GM21825 (cell line): Measurements from ENCODE around the gene ADTRP.

Experiments used
- ATAC-seq: cut with Tn5 transposase; IDR thresholded peaks from one replicate; pipeline ENCODE4 v1.9.1; 2021; ENCODE audit warnings: mild to moderate bottlenecking, moderate library complexity; ENCODE audit not compliant: unreplicated experiment

ADTRP gene

GRCh38 chr6:11758878-11759277 is 19.7 kb downstream of the ADTRP start:
- no peak for ATAC-seq

DNA sequence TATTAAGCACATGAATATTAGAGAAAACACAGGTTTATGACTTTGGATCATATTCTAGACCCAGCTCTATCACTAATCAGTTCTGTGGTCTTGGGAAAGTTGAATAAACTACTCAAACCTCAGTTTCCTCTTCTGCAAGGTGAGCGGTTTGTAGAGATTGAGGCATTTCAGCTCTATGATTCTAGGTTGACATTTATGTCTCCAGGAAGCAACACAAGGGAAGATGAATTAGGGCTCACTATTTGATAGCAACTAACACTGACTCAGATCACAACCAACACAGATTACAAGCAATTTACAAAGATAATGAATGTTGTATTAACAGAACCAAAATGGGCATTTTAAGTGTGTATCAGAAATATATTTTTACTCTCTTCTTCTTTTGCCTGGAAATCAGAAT is 21.9 kb downstream of the ADTRP start:
- ATAC-seq, result no peak

GRCh38 chr6:11756292-11756691 is 22.3 kb downstream of the ADTRP start:
- ATAC-seq, result no peak

DNA sequence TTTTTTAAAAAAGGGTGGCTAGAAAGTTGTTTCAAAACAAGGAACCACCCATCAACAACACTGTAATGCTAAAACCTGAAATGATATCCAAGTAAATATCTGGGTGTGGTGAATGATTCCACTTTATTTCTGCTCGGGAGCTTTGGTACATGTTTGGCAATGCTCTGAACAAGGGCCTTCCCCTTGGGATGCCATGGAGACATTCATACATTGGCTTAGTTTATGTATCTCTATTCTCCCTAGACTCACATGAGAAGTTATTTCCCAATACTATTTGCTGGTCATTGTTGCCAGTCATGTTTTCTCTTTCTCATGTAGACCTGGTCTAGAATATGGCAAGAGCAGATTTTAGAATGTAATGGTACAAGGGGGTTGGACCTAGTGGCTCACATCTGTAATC is 22.9 kb downstream of the ADTRP start:
- no peak for ATAC-seq

- no peak for ATAC-seq
Observed at GRCh38 chr6:11754625-11755271, 23.9 kb downstream of the ADTRP start.

DNA sequence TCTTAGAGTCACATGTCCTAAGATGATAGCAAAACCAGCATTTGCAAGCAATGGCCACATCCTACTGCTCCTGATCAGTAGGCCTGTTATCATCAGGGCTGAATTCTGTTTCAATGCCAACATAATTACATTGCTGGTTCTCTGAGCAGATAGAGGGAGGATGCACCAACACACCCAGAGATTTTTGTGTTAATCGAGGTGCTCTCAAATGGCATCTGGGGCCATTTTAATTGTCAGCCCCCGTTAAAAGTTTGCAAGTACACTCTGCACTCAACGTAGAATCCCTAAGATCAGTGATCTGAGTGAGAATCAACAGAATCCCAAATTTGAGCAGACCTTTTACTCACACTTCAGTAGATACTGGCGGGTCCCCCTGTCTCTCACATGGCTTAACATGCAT is 24.8 kb downstream of the ADTRP start:
- ATAC-seq, result no peak

DNA sequence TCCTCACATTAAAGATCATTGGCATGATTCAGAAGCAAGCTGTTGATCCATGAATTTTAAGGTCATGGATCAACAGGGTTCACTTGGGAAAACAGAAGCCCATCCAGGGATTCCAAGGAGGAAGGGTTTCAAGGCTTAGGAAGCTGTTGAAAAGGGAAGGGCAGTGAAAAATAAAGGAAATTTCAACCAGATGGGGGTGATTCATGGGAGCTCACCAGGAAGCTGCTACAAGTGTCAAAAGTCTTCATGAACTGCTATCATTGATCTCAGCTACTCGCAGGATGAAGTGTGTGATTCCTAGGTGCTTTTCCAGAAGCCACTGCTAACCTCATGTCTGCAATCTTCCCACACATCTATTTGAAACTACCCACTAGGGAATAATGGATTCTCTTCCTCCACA is 26.2 kb downstream of the ADTRP start:
- ATAC-seq, result no peak

DNA sequence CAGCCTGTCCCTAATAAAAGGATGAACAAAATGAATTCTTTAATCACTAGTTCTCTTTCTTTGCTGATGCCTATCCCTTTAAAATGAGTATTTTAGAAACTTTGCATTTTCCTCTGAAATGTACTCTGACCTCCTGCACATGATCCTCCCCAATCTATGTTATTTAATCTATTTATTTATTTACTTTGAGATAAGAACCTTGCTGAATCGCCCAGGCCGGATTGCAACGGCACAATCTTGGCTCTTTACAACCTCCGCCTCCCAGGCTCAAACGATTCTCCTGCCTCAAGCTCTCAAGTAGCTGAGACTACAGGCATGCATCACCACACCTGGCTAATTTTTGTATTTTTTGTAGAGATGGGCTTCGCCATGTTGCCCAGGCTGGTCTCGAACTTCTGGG is 27.9 kb downstream of the ADTRP start:
- ATAC-seq, result no peak

DNA sequence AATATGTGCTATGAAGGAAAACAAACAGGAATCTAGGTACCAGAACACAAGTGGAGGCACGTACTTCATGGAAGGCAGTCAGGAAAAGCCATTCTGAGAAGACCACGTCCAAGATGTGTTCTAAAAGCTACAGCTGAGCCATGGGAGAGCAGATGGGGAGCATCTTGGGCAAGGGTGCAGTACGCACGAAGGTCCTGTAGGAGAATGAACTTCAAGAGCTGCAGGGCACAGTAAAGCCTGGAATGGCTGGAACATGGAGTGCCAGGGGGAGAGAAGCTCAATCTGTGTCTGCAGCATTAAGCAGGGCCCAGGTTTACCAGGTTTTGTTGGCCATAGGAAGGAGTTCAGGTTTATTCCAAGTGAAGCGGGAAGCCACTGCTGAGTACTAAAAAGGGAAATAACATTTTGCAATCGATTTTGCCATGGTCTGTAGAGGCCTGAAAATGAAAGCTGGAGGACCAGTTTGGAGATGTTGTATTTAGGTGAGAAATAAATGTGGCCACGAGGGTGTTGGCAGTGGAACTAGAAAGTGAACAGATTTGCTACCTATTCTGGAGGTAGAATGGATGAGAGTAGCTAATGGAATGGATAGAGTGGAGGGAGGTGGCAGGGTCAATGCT is 29.9 kb downstream of the ADTRP start:
- ATAC-seq, result no peak

- ATAC-seq, result no peak
Observed at GRCh38 chr6:11747021-11747420, 31.6 kb downstream of the ADTRP start.

- no peak for ATAC-seq
Observed at GRCh38 chr6:11744753-11745152, 33.9 kb downstream of the ADTRP start.

GRCh38 chr6:11744101-11744500 is 34.5 kb downstream of the ADTRP start:
- ATAC-seq, result no peak

GRCh38 chr6:11740875-11741274 is 37.7 kb downstream of the ADTRP start:
- no peak for ATAC-seq

- ATAC-seq, result no peak
Observed at GRCh38 chr6:11738661-11739375, 39.8 kb downstream of the ADTRP start.

DNA sequence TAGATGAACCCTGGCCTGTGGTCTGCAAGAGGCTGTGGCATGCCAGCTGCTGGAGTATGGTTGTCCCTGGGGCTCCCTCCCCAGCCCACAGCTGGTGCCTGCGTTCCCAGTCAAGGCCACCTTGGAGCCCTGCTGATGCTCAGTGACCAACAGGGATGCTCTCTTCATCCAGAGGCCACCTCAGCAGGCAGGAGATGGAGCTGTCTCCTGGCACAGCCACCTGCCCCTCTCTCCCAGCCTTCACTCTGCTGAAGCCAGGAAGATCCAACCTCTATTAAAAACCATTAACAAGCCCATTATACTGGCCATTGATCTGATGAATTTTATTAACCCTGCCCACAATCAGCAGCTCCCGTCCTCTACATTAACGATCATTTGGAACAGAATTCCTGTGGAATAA is 40.4 kb downstream of the ADTRP start:
- no peak for ATAC-seq

GRCh38 chr6:11736601-11737000 is 42.0 kb downstream of the ADTRP start:
- ATAC-seq, result no peak

- ATAC-seq, result no peak
Observed at GRCh38 chr6:11734861-11735613, 43.6 kb downstream of the ADTRP start.

DNA sequence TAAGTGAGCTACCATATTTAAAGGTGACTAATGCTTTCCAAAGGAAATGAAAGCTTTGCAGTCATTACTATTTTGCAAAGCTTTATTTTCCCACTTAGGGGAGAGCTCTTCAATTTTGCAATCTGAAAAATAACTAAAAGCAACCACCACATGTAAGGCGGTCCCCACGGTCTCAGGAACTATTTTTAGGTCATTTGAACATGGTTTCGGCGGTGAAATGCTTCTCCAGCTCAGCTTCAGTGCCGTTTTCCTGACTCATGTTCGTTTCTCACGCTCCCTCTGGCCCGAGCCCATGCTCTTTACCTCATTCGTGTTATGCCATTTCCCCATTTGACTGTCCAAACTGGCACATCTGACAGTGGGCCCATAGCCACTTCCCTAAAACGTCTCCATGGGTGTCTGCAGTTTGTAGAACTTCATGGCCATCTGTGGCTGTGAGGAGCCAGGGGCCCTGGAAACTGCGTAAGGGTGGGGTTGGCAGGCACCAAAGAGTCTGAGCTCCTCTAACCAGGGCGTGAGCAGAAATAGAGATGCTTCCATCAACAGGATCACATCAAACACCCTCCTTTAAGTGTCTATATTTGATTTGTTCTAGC is 46.5 kb downstream of the ADTRP start:
- ATAC-seq, result peak; percentile 69

DNA sequence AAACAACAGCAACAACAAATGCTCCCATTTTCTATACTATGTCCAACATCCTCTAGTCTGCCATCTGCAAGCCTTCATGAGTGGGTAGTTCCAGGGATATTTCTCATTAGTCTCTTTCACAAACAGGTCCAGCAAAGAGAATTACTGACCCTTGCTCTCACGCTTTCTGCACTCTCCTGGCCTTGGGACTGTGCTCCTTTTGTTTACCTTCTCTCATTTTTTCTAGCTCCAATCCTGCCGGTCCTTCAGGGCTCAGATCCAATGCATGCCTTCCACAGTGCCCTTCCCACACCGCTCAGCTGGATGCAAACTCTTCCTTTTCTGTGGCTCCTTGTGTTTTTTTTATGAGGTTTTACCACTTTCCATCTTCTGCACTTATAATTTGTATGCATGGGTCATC is 47.2 kb downstream of the ADTRP start:
- no peak for ATAC-seq

GRCh38 chr6:11730641-11731040 is 48.0 kb downstream of the ADTRP start:
- ATAC-seq, result no peak

DNA sequence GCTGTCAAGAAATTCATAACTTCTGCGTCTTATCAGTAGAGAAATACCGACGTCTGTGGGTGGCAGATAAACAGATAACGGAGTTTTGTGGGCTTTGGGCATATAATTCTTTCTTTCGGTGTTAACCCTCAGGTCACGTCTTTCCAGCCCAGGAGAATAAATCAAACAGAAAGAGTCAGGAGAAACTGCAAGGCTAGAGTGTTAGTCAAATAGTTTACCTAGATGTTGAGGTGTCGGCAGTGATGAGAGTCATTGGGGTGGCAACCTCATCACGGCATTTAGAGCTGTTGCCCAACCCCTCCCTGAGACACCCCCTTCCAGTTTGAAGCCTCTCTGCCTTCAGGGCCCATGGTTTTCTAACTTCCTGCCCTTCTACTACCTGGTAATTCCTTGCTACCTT is 49.5 kb downstream of the ADTRP start:
- ATAC-seq, result no peak
